OCI-LY1 (cell line): ENCODE measurements around the gene EN1.

Source experiments
- H2AFZ ChIP-seq: fragments of 200-600 bp; sonication (generic), shearing (Covaris generic); 2 replicates; pipeline ENCODE4 v1.6.0; 2014; ENCODE audit warnings: antibody characterized with exemption, mild to moderate bottlenecking, low read length
- H3F3A ChIP-seq: fragments of 200-600 bp; sonication (generic), shearing (Covaris generic); 2 replicates; pipeline ENCODE4 v1.6.0; 2014; ENCODE audit warnings: mild to moderate bottlenecking, antibody characterized with exemption, low read length, moderate library complexity; ENCODE audit not compliant: insufficient read depth
- H3K27ac ChIP-seq: fragments of 200-600 bp; sonication (generic); 2 replicates; pipeline ENCODE4 v1.5.1; 2014; ENCODE audit warnings: low read length, mixed run types, mild to moderate bottlenecking, low read depth; ENCODE audit not compliant: poor library complexity, severe bottlenecking
- H3K27me3 ChIP-seq: fragments of 200-600 bp; sonication (generic); 2 replicates; pipeline ENCODE4 v1.6.0; 2014; ENCODE audit warnings: antibody characterized with exemption, mild to moderate bottlenecking, low read length, moderate library complexity; ENCODE audit not compliant: insufficient read depth
- H3K36me3 ChIP-seq: fragments of 200-600 bp; sonication (generic); 2 replicates; pipeline ENCODE4 v1.6.1; 2014; ENCODE audit warnings: mild to moderate bottlenecking, antibody characterized with exemption, low read length, moderate library complexity, mixed read lengths; ENCODE audit not compliant: insufficient read depth
- H3K4me1 ChIP-seq: fragments of 200-600 bp; sonication (generic); 2 replicates; pipeline ENCODE4 v1.5.1; 2014; ENCODE audit warnings: mild to moderate bottlenecking, low read length, moderate library complexity; ENCODE audit not compliant: insufficient read depth, severe bottlenecking
- H3K4me2 ChIP-seq: fragments of 200-600 bp; sonication (generic), shearing (Covaris generic); 2 replicates; pipeline ENCODE4 v1.6.1; 2014; ENCODE audit warnings: low read length
- H3K4me3 ChIP-seq: fragments of 200-600 bp; sonication (generic); 2 replicates; pipeline ENCODE4 v1.5.1; 2014; ENCODE audit warnings: low read length, low read depth, mild to moderate bottlenecking, mixed read lengths; ENCODE audit not compliant: poor library complexity, severe bottlenecking
- H3K79me2 ChIP-seq: fragments of 200-600 bp; shearing (Covaris generic); 2 replicates; pipeline ENCODE4 v1.6.1; 2016; ENCODE audit warnings: mixed run types, low read length, mixed read lengths; ENCODE audit not compliant: insufficient read depth
- H3K9ac ChIP-seq: fragments of 200-600 bp; sonication (generic), shearing (Covaris generic); 2 replicates; pipeline ENCODE4 v1.6.1; 2014; ENCODE audit warnings: mild to moderate bottlenecking, low read length, mixed read lengths
- H3K9me2 ChIP-seq: fragments of 200-600 bp; sonication (generic), shearing (Covaris generic); 2 replicates; pipeline ENCODE4 v1.6.1; 2014; ENCODE audit warnings: low read depth, mild to moderate bottlenecking, low read length, mixed read lengths
- H3K9me3 ChIP-seq: fragments of 200-600 bp; shearing (Covaris generic); 2 replicates; pipeline ENCODE4 v1.6.1; 2014; ENCODE audit warnings: low read length, mixed read lengths
- H4K20me1 ChIP-seq: fragments of 200-600 bp; sonication (generic), shearing (Covaris generic); 2 replicates; pipeline ENCODE4 v1.6.0; 2016; ENCODE audit warnings: mild to moderate bottlenecking, low read length; ENCODE audit not compliant: insufficient read depth
- CTCF ChIP-seq: fragments of 200-600 bp; sonication (generic), shearing (Covaris generic); IDR thresholded peaks from 2 replicates; pipeline ENCODE4 v1.5.1; 2017; ENCODE audit warnings: mild to moderate bottlenecking, antibody characterized with exemption, low read length, moderate library complexity, mixed read lengths
- EZH2 ChIP-seq: fragments of 200-600 bp; sonication (generic), shearing (Covaris generic); IDR thresholded peaks from 2 replicates; pipeline ENCODE4 v1.8.0; 2017; ENCODE audit warnings: borderline replicate concordance, mixed run types, mild to moderate bottlenecking, antibody characterized with exemption, low read length, moderate library complexity, mixed read lengths

The EN1 gene

GRCh38 chr2:118856330-118856977 is 9.0 kb upstream of the EN1 start:
- H3K27me3 ChIP-seq, result no peaks in the 10 kb centered on the region
- no peaks in the 10 kb centered on the region for H4K20me1 ChIP-seq
- no peak overlapping the region for H2AFZ ChIP-seq
- no peak overlapping the region for H3K4me3 ChIP-seq
- no peak overlapping the region for H3K4me2 ChIP-seq
- no peaks in the 10 kb centered on the region for H3F3A ChIP-seq
- TF ChIP-seq CTCF (no peak), EZH2 (no peak)
- no peaks in the 10 kb centered on the region for H3K9me2 ChIP-seq
- H3K9me3 ChIP-seq, result no peaks in the 10 kb centered on the region
- H3K36me3 ChIP-seq, result no peaks in the 10 kb centered on the region
- no peak overlapping the region for H3K9ac ChIP-seq
- H3K4me1 ChIP-seq, result no peaks in the 10 kb centered on the region
- no peak overlapping the region for H3K27ac ChIP-seq
- no peaks in the 10 kb centered on the region for H3K79me2 ChIP-seq

- Histone ChIP-seq H3K4me3 (no peak overlapping the region), H3F3A (no peaks in the 10 kb centered on the region), H3K36me3 (no peaks in the 10 kb centered on the region), H3K79me2 (no peaks in the 10 kb centered on the region), H3K9me3 (no peaks in the 10 kb centered on the region), H3K27ac (no peak overlapping the region), H4K20me1 (no peaks in the 10 kb centered on the region), H3K9ac (no peak overlapping the region), H3K4me1 (no peaks in the 10 kb centered on the region), H3K27me3 (no peaks in the 10 kb centered on the region), H3K9me2 (no peaks in the 10 kb centered on the region), H3K4me2 (no peak overlapping the region), H2AFZ (no peak overlapping the region)
- TF ChIP-seq CTCF, result peak; percentile 65
- no peak for TF ChIP-seq EZH2
Measured at GRCh38 chr2:118855451-118856279, 8.2 kb upstream of the EN1 start.

GRCh38 chr2:118854507-118855345 is 7.3 kb upstream of the EN1 start:
- Histone ChIP-seq H3K9ac (no peak overlapping the region), H3K27me3 (no peaks in the 10 kb centered on the region), H3K9me3 (no peaks in the 10 kb centered on the region), H4K20me1 (no peaks in the 10 kb centered on the region), H3K4me2 (no peak overlapping the region), H3K4me1 (no peaks in the 10 kb centered on the region), H2AFZ (no peak overlapping the region), H3K36me3 (no peaks in the 10 kb centered on the region), H3K27ac (no peak overlapping the region), H3F3A (no peaks in the 10 kb centered on the region), H3K4me3 (no peak overlapping the region), H3K79me2 (no peaks in the 10 kb centered on the region), H3K9me2 (no peaks in the 10 kb centered on the region)
- TF ChIP-seq CTCF, result no peak
- no peak for TF ChIP-seq EZH2
